Activated naive CD8-positive, alpha-beta T cell (primary cell): ENCODE measurements around the gene RBM18.

Experiments used
- H3K27ac Mint-ChIP-seq: one replicate; pipeline ENCODE4 v1.8.0; 2021; ENCODE audit warnings: mixed read lengths
- H3K27me3 Mint-ChIP-seq: one replicate; pipeline ENCODE4 v1.8.0; 2021; ENCODE audit warnings: mixed read lengths
- H3K36me3 Mint-ChIP-seq: one replicate; pipeline ENCODE4 v1.8.0; 2021; ENCODE audit warnings: mixed read lengths
- H3K4me1 Mint-ChIP-seq: one replicate; pipeline ENCODE4 v1.8.0; 2021; ENCODE audit warnings: low read depth, mixed read lengths
- H3K4me3 Mint-ChIP-seq: one replicate; pipeline ENCODE4 v1.8.0; 2021; ENCODE audit warnings: mild to moderate bottlenecking, mixed read lengths
- H3K9me3 Mint-ChIP-seq: one replicate; pipeline ENCODE4 v1.8.0; 2021; ENCODE audit warnings: low read depth, mixed read lengths

Gene RBM18

DNA sequence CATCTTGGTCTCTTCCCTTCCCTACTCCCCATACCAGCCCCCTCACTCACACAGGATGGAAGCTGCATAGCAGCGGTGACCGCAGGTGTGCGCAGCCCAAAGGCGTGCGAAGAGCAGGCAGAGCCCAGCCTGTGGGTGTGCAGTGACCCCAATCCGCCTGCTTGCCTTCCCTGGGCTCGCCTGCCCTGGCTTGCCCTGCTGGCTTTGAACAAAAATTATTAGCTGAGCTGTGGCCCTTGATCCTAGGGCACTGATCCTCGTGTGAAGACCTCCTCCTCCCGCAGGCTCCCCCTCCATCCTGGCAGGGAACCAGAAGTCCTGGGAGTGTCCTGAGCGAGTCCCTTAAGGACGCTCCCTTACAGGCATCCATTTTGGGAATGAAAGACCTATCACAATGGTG is 73.1 kb downstream of the RBM18 start:
- no peaks in the 10 kb centered on the region for H3K36me3 Mint-ChIP-seq
- H3K4me3 Mint-ChIP-seq = no peak overlapping the region
- H3K27me3 Mint-ChIP-seq = no peaks in the 10 kb centered on the region
- no peaks in the 10 kb centered on the region for H3K9me3 Mint-ChIP-seq
- H3K27ac Mint-ChIP-seq = no peak overlapping the region
- no peaks in the 10 kb centered on the region for H3K4me1 Mint-ChIP-seq

DNA sequence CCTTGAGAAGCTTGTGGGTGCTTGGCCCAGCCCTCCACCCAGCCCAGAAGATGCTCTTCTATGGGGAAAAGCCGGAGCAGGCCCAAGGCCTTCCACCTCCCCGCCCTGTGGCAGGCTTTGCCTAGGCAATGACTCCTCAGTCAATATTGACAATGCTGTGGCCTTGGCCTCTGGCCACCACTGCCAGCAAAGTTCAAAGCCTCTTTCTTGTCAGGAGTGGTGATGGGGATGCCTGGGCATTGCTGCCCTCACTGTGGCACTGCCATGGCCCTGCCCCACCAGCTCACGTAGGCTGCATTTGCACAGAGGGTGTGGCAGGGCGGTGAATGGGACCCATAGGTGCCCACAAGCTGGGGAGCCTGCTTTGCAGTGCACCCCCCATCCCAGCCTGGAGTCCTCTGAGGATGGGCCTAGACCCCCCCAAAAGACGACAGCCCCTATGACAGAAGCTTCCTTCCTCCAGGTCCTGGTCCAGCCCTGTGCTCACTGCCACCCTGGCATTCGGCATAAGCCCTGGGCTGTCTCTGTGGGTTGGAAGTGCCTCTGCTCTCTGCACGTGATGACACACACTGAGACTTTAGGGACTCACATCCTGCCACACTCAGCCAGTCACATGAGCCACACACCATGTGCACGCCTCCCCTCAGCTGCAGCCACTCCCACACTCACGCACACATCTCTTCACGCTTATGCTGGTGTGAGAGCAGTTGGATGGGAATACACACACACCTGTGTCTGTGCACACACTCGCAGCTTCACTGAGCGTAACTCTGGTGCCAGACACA is 73.9 kb downstream of the RBM18 start:
- no peaks in the 10 kb centered on the region for H3K36me3 Mint-ChIP-seq
- H3K27ac Mint-ChIP-seq = no peak overlapping the region
- no peaks in the 10 kb centered on the region for H3K4me1 Mint-ChIP-seq
- H3K27me3 Mint-ChIP-seq = no peaks in the 10 kb centered on the region
- no peak overlapping the region for H3K4me3 Mint-ChIP-seq
- no peaks in the 10 kb centered on the region for H3K9me3 Mint-ChIP-seq

DNA sequence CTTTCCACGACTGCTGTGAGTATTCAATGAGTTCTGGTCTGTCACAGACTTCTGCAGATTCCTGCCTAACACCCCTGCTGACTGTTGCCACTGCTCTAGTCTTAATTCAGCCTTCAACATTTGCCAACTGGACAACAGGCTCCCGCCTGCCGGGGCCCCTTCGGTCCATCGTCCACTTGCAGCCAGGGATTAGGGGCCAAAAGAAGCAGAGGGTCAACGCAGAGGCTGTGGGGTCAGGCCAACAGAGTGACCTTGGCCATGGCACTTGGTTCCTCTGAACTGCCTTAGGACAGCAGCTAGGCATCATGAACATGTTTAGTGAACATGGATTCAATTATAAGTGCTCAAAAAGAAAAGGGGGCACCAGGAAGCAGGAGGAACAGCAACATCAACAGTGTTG is 76.3 kb downstream of the RBM18 start:
- H3K4me3 Mint-ChIP-seq = no peak overlapping the region

More for the DNA sequence above, 76.3 kb downstream of the RBM18 start:
- no peaks in the 10 kb centered on the region for H3K4me1 Mint-ChIP-seq
- no peaks in the 10 kb centered on the region for H3K9me3 Mint-ChIP-seq
- H3K27ac Mint-ChIP-seq = no peak overlapping the region
- H3K27me3 Mint-ChIP-seq = no peaks in the 10 kb centered on the region
- no peaks in the 10 kb centered on the region for H3K36me3 Mint-ChIP-seq
